GM12892 (cell line): Measurements from ENCODE around the gene CECR2. TPM values are rescaled to one million over a fixed set of nuclear protein-coding genes. Genes with fewer than 3 reads are reported as not detected.

Experiments used
- DNase-seq: peaks from one replicate; pipeline ENCODE4 v3.0.0; 2011; ENCODE audit not compliant: insufficient read length
- FAIRE-seq: peaks from 2 replicates; lab custom pipeline; 2011; peaks lifted over from hg19 to GRCh38; lab: Jason Lieb, UNC
- POLR2A ChIP-seq: IDR thresholded peaks from 2 replicates; pipeline ENCODE4 v1.6.1; 2011; ENCODE audit warnings: low read depth, low read length, control low read depth
- POLR2AphosphoS5 ChIP-seq: IDR thresholded peaks from 2 replicates; pipeline ENCODE4 v1.6.1; 2011; ENCODE audit warnings: low read depth, low read length, control low read depth
- TAF1 ChIP-seq: IDR thresholded peaks from 2 replicates; pipeline ENCODE4 v1.6.1; 2011; ENCODE audit warnings: low read depth, mild to moderate bottlenecking, control low read depth, low read length, borderline replicate concordance
- polyA plus RNA-seq: library from polyadenylated mRNA; unstranded; fragments of >200 nt; gene quantifications from one replicate; pipeline ENCODE4 v1.2.1, GENCODE V29; 2012; ENCODE audit warnings: missing spikeins, inconsistent platforms; ENCODE audit not compliant: missing spikeins

Gene CECR2
- polyA plus RNA-seq = 0.11 TPM

- TF ChIP-seq TAF1 (no peak), POLR2A (no peak), POLR2AphosphoS5 (no peak)
- no peak for DNase-seq
- FAIRE-seq = no peak
Measured at GRCh38 chr22:17369439-17370025, at the start of gene CECR2. Gene CECR2 (plus strand): TSS chr22:17369460. CDS start chr22:17369784, 324 bp downstream.

DNA sequence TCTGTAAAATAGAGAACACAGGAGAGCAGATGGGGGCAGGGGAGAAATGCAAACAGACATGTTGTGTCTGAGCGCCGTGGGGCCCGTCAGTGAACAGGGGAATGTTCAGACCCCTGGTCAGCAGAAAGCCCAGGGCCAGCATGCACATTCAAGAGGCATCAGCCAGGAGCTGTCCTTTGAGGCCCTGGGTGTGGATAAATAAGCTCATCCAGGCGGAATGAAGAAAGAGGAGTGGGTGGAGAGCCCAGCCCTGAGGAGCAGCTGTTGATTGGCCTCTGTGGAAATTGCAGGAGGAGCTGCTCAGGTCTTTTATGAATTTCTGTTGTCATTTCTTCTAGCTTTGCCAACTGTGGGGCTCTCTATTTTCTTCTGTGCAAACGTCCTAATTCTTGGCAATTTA is 49.7 kb upstream of the CECR2 start:
- no peak for DNase-seq
- no peak for FAIRE-seq
- TF ChIP-seq POLR2AphosphoS5 (no peak), POLR2A (no peak)

- FAIRE-seq (no peak), DNase-seq (no peak)
- TF ChIP-seq TAF1 (no peak), POLR2AphosphoS5 (no peak), POLR2A (no peak)
Measured at GRCh38 chr22:17322511-17322910, 46.7 kb upstream of the CECR2 start.

DNA sequence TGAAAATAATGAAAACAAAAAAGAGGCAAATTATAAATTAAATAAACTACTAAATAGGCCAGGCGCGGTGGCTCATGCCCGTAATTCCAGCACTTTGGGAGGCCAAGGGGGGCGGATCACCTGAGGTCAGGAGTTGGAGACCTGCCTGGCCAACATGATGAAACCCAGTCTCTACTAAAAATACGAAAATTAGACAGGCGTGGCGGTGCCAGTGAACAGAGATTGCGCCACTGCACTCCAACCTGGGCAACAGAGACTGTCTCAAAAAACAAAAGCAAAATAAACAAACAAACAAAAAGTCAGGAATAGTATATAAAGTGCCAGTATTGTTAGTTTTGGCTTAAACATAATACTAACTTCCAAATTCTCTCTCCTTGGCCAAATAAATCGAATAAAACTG is 37.6 kb upstream of the CECR2 start:
- TF ChIP-seq POLR2A (no peak), POLR2AphosphoS5 (no peak), TAF1 (no peak)
- DNase-seq (no peak), FAIRE-seq (no peak)

GRCh38 chr22:17332109-17332800 is 37.0 kb upstream of the CECR2 start:
- no peak for DNase-seq
- TF ChIP-seq POLR2AphosphoS5 (no peak), POLR2A (no peak), TAF1 (no peak)
- FAIRE-seq = no peak

DNA sequence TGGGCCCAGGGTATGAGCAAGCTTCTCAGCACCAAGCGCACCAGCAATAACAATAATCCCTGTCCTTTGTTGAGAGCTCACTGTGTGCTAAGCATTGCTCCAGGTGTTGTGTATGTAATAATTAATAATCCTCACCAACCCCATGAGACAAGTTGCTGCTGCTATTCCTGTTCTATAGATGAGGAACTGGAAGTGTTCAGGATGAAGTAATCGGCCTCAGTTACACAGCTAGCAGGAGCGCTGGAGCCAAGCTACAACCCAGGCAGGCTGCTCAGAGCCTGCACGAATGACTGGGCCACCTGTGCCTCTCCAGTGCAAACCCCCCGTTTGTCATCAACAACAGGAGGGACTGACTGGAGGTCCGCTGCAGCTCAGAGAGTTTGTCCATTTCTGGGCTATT is 35.2 kb upstream of the CECR2 start:
- DNase-seq = no peak
- TF ChIP-seq POLR2A (no peak), POLR2AphosphoS5 (no peak), TAF1 (no peak)
- FAIRE-seq = no peak

GRCh38 chr22:17334983-17335382 is 34.3 kb upstream of the CECR2 start:
- TF ChIP-seq POLR2A = no peak
- no peak for TF ChIP-seq TAF1
- no peak for TF ChIP-seq POLR2AphosphoS5
- FAIRE-seq (no peak), DNase-seq (no peak)

DNA sequence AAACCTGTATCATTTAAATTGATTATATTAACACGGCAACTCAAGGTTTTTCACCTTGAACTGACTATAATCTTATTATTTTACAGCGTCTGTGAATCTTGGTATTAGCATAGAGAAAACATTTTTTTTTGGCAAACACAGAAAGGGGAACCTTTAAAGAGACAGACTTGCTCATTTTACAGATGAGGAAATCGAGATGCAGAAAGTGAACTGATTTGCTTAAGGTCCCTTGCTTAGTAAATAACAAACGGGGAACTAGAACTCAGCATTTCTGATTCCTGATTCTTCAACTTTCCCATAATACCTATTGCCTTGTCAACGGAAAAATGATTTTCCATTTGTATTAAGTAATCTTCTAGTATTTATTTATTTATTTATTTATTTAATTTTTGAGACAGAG is 33.2 kb upstream of the CECR2 start:
- TF ChIP-seq TAF1 (no peak), POLR2AphosphoS5 (no peak), POLR2A (no peak)
- no peak for DNase-seq
- no peak for FAIRE-seq

DNA sequence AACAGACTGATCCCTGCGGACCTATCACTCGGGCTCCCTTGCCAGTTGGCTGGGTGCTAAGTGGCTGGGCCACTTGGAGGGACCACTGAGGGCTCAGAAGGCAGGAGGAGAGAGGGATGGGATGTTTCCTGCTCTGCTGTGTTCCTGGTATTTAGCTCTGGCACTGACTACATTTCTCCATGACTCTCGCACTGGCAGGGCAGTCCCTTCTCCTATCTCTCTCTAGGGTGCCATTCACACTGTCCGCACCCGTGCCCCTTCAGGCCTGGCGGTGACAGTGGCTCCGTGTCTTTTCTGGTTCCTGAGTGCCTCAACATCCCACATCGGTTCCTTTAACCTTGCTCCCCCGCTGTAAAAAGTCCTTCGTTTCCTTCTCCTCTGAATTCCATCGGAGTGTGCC is 31.6 kb upstream of the CECR2 start:
- TF ChIP-seq POLR2A (no peak), POLR2AphosphoS5 (no peak), TAF1 (no peak)
- FAIRE-seq = no peak

DNA sequence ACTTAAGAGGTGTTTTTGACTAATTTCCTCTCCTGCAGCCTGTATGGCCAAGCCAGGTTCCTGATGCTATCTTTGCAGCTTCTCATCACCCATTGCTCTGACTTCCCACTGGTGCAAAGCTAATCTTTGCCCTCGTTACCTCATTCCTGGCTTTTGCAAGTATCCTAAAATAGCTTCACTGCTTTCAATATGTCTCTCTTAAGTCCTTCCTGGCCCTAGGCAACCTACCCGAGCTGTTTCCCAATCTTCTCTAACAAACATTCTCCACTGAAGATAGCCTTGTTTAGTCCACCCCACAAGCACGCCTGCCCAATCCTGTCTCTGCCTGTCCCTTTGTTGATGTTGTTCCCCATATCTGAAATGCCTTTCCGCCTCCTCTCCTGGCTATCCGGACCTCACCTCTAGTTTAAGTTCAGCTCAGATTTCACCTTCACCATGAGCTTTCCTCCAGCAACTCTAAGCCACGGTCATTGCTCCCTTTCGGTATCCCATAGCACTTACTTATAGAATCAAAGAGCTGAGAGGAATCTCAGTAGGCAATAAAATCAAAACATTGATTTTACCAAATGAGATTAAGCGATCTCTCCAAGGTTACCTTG is 30.1 kb upstream of the CECR2 start:
- TF ChIP-seq POLR2A (no peak), TAF1 (no peak), POLR2AphosphoS5 (no peak)
- DNase-seq (no peak), FAIRE-seq (no peak)

More for the DNA sequence above, 31.6 kb upstream of the CECR2 start:
- DNase-seq = no peak

DNA sequence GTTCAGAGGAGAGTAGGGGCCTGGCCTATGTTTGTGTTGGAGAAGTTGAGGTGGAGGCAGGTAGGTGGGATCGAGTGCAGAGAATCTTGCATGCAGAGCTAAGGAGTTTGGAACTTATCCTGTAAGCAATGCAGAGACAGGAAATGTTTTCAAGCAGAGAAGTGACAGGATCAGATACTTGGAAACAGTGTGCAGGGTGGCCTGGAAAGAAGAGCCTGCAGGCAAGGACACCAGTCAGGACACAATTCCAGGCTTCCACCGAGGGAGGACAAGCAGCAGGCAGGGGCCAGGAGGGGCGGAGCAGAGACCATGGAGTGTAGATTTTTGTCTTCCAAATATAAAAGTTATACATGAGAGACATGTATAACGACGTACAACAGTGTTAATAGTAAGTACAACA is 26.9 kb upstream of the CECR2 start:
- no peak for FAIRE-seq
- TF ChIP-seq POLR2A = no peak
- no peak for TF ChIP-seq POLR2AphosphoS5
- no peak for TF ChIP-seq TAF1
- no peak for DNase-seq

DNA sequence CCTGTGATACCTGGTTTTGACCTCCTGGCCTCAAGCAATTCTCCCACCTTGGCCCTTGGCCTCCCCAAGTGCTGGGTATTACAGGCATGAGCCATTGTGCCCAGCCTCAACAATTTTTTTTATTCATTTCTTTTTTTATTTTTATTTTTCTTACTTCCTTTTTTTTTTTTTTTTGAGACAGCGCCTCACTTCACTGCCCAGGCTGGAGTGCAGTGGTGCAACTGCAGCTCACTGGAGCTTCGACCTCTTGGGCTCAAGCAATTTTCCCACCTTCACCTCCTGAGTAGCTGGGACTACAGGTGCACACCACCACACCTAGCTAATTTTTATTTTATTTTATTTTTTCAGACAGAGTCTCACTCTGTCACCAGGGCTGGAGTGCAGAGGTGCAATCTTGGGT is 25.5 kb upstream of the CECR2 start:
- DNase-seq (no peak), FAIRE-seq (no peak)
- no peak for TF ChIP-seq POLR2AphosphoS5
- no peak for TF ChIP-seq TAF1
- TF ChIP-seq POLR2A = no peak

GRCh38 chr22:17346578-17346977 is 22.7 kb upstream of the CECR2 start:
- DNase-seq (no peak), FAIRE-seq (no peak)
- no peak for TF ChIP-seq TAF1
- TF ChIP-seq POLR2A = no peak
